CD14-positive monocyte (primary cell): ENCODE data around the gene SV2A. TPM values are rescaled to one million over a fixed set of nuclear protein-coding genes. Genes with fewer than 3 reads are reported as not detected.
A peak's percentile ranks its signal among the peaks of the same experiment; 100 is the strongest.

ENCODE experiments used
- DNase-seq, 3 donors: peaks; one replicate each; pipeline ENCODE4 v3.0.0-alpha.2; 2011 to 2022
- H2AFZ ChIP-seq: 2 replicates; pipeline ENCODE4 v1.6.0; 2012; ENCODE audit warnings: mild to moderate bottlenecking, low read depth, low read length, inconsistent platforms; ENCODE audit not compliant: insufficient read depth, poor library complexity, severe bottlenecking
- H3K27ac ChIP-seq, 2 donors: 1 replicate in 1 of 2; 2 replicates in 1 of 2; pipeline ENCODE4 v1.5.1; 2012 to 2013; ENCODE audit warnings: low read length in 2 of 2, control low read depth in 1 of 2, inconsistent platforms in 1 of 2, low read depth in 1 of 2, mild to moderate bottlenecking in 1 of 2
- H3K27me3 ChIP-seq, 2 donors: one replicate each; pipeline versions ENCODE4 v1.6.0 to v1.6.1; 2011 to 2013; ENCODE audit warnings: low read length in 2 of 2; ENCODE audit not compliant: control insufficient read depth in 2 of 2, insufficient read depth in 2 of 2
- H3K36me3 ChIP-seq, 2 donors: replicated peaks in 1 of 2; 1 replicate in 1 of 2; 2 replicates in 1 of 2; pipeline versions ENCODE4 v1.5.1 to v1.6.1; 2012 to 2013; ENCODE audit warnings: low read length in 2 of 2, control low read depth in 1 of 2, inconsistent platforms in 1 of 2, mild to moderate bottlenecking in 1 of 2; ENCODE audit not compliant: insufficient read depth in 2 of 2, control insufficient read depth in 1 of 2
- H3K4me1 ChIP-seq, 2 donors: 1 replicate in 1 of 2; 2 replicates in 1 of 2; pipeline versions ENCODE4 v1.5.1 to v1.6.1; 2012 to 2013; ENCODE audit warnings: low read length in 2 of 2, control low read depth in 1 of 2, inconsistent platforms in 1 of 2, mild to moderate bottlenecking in 1 of 2, moderate library complexity in 1 of 2; ENCODE audit not compliant: insufficient read depth in 2 of 2, control insufficient read depth in 1 of 2
- H3K4me2 ChIP-seq: replicated peaks from 2 replicates; pipeline ENCODE3; 2012; ENCODE audit warnings: low read length, moderate library complexity, mild to moderate bottlenecking; ENCODE audit not compliant: poor library complexity, severe bottlenecking; ENCODE audit errors: extremely low read depth
- H3K4me3 ChIP-seq, 3 experiments: fragments of 200-600 bp in 1 of 3; sonication (generic) in 1 of 3; replicated peaks in 1 of 3; 1 replicate in 2 of 3; 2 replicates in 1 of 3; pipeline ENCODE4 v1.5.1; 2011 to 2013; ENCODE audit warnings: low read length in 3 of 3, mild to moderate bottlenecking in 3 of 3, control low read depth in 2 of 3, low read depth in 2 of 3, inconsistent platforms in 1 of 3, moderate library complexity in 1 of 3
- H3K79me2 ChIP-seq: 2 replicates; pipeline ENCODE4 v1.6.0; 2012; ENCODE audit warnings: mild to moderate bottlenecking, control low read depth, inconsistent platforms, low read length, moderate library complexity; ENCODE audit not compliant: insufficient read depth
- H3K9ac ChIP-seq: 2 replicates; pipeline ENCODE4 v1.6.0; 2017; ENCODE audit warnings: low read length, mild to moderate bottlenecking; ENCODE audit not compliant: insufficient read depth, poor library complexity, severe bottlenecking
- H3K9me3 ChIP-seq, 2 donors: replicated peaks in 1 of 2; 1 replicate in 1 of 2; 2 replicates in 1 of 2; pipeline versions ENCODE4 v1.5.1 to v1.6.1; 2012 to 2013; ENCODE audit warnings: low read length in 2 of 2, control low read depth in 1 of 2; ENCODE audit not compliant: control insufficient read depth in 1 of 2, insufficient read depth in 1 of 2
- H4K20me1 ChIP-seq: 2 replicates; pipeline ENCODE4 v1.6.0; 2012; ENCODE audit warnings: mild to moderate bottlenecking, low read length, control low read depth, moderate library complexity; ENCODE audit not compliant: insufficient read depth
- H3K27ac Mint-ChIP-seq, 7 donors: one replicate each; pipeline ENCODE4 v1.8.0; 2020; ENCODE audit warnings: mild to moderate bottlenecking in 7 of 7, mixed read lengths in 7 of 7, moderate library complexity in 6 of 7, inconsistent platforms in 2 of 7
- H3K27me3 Mint-ChIP-seq, 3 donors: one replicate each; pipeline ENCODE4 v1.8.0; 2021 to 2022; ENCODE audit warnings: low read depth in 3 of 3, mild to moderate bottlenecking in 3 of 3, mixed read lengths in 3 of 3, moderate library complexity in 3 of 3, inconsistent platforms in 1 of 3
- H3K36me3 Mint-ChIP-seq, 2 donors: one replicate each; pipeline ENCODE4 v1.8.0; 2020; ENCODE audit warnings: mixed read lengths in 2 of 2, inconsistent platforms in 1 of 2, mild to moderate bottlenecking in 1 of 2
- H3K4me1 Mint-ChIP-seq: one replicate; pipeline ENCODE4 v1.8.0; 2020; ENCODE audit warnings: mild to moderate bottlenecking, mixed read lengths
- H3K4me3 Mint-ChIP-seq, 2 donors: one replicate each; pipeline ENCODE4 v1.8.0; 2020; ENCODE audit warnings: mild to moderate bottlenecking in 2 of 2, mixed read lengths in 2 of 2, moderate library complexity in 1 of 2
- H3K9me3 Mint-ChIP-seq, 7 donors: one replicate each; pipeline ENCODE4 v1.8.0; 2020 to 2022; ENCODE audit warnings: mixed read lengths in 7 of 7, mild to moderate bottlenecking in 6 of 7, moderate library complexity in 6 of 7, inconsistent platforms in 2 of 7
- CTCF ChIP-seq: fragments of 200-600 bp; IDR thresholded peaks from one replicate; pipeline ENCODE4 v1.8.0; 2022; ENCODE audit warnings: antibody characterized with exemption, mild to moderate bottlenecking
- WGBS: methylation state at CpG from one replicate; pipeline ENCODE4 v1.1.5; 2013; ENCODE audit warnings: missing lambda C conversion rate; ENCODE audit not compliant: insufficient coverage; 5-methylcytosine and 5-hydroxymethylcytosine counted together
- intact Hi-C, 2 donors: fragments of 100-400 bp; cut with micrococcal nuclease; formaldehyde crosslinking; loops; one replicate each; pipeline versions ENCODE4 v1.15.0 to v1.15.1; 2023
- polyA plus RNA-seq, 3 donors: library from polyadenylated mRNA; depleted of rRNA in 1 of 3; unstranded in 2 of 3; stranded (reverse) in 1 of 3; fragments of 300-500 nt in 2 of 3; fragments of >200 nt in 1 of 3; fragmentation: Illumina TruSeq in 2 of 3; gene quantifications; 1 replicate in 2 of 3; 2 replicates in 1 of 3; pipeline ENCODE4 v1.2.3, GENCODE V29; 2012 to 2021

SV2A gene
- polyA plus RNA-seq, 3 donors: 0.07 to 0.17 (median 0.14) TPM

- Mint-ChIP-seq H3K27me3 (peaks cover 0 to 5% (median under 1%) of the 10 kb centered on the region in 3 donors), H3K4me3 (no peak overlapping the region), H3K9me3 (no peaks in the 10 kb centered on the region), H3K27ac (no peak overlapping the region), H3K36me3 (peaks cover 48 to 50% of the 10 kb centered on the region in 2 donors), H3K4me1 (peaks cover 22% of the 10 kb centered on the region)
- Histone ChIP-seq H3K9me3 (no peaks in the 10 kb centered on the region), H3K79me2 (peaks cover 29% of the 10 kb centered on the region), H3K27me3 (no peaks in the 10 kb centered on the region), H2AFZ (no peak overlapping the region), H3K36me3 (peaks cover 45 to 55% of the 10 kb centered on the region in 2 donors), H3K4me1 (peaks cover 18 to 28% of the 10 kb centered on the region in 2 donors), H4K20me1 (peaks cover 38% of the 10 kb centered on the region), H3K4me2 (no peak overlapping the region), H3K4me3 (no peak overlapping the region), H3K9ac (no peak overlapping the region), H3K27ac (no peak overlapping the region)
- no peak for TF ChIP-seq CTCF
- WGBS: 95% methylated on average over 7 of the region's 10 CpGs
- no peak for DNase-seq
- intact Hi-C loops: loop anchor here in 1 of 2 donors (2.0 kb wide), 1 partner anchor 41 kb away; no protein-coding TSS in a partner anchor
Measured at GRCh38 chr1:149923626-149924025, 6.0 kb upstream of the SV2A start.

- Mint-ChIP-seq H3K27ac (no peak overlapping the region), H3K9me3 (no peaks in the 10 kb centered on the region), H3K36me3 (peaks cover 5 to 9% of the 10 kb centered on the region in 2 donors), H3K27me3 (peaks cover 23 to 27% (median 26%) of the 10 kb centered on the region in 3 donors), H3K4me1 (peaks cover 36% of the 10 kb centered on the region), H3K4me3 (peak overlapping the region; percentile 41 to 87)
- no peak overlapping the region for H3K27ac ChIP-seq
- no peak for DNase-seq
- peak overlapping the region; percentile 33 for H2AFZ ChIP-seq
- 0% methylated on average over 4 of the region's 10 CpGs for WGBS
- no peak overlapping the region for H3K9ac ChIP-seq
- H3K36me3 ChIP-seq: peaks cover 0 to 4% of the 10 kb centered on the region in 2 donors
- H3K4me2 ChIP-seq: peak overlapping the region; percentile 61
- H3K79me2 ChIP-seq: no peaks in the 10 kb centered on the region
- intact Hi-C loops: no loop called here
- TF ChIP-seq CTCF: no peak
- H3K4me1 ChIP-seq: peaks cover 26 to 35% of the 10 kb centered on the region in 2 donors
- peaks cover 7 to 19% of the 10 kb centered on the region in 2 donors for H3K27me3 ChIP-seq
- H3K4me3 ChIP-seq: peak overlapping the region in 1 of 3 experiments; percentile 61
- no peaks in the 10 kb centered on the region for H3K9me3 ChIP-seq
- no peaks in the 10 kb centered on the region for H4K20me1 ChIP-seq
Measured at GRCh38 chr1:149916898-149917252, 769 bp downstream of the SV2A start.
